HCT116 (cell line): ENCODE results near the gene ALDH1L1. TPM values are rescaled to one million over a fixed set of nuclear protein-coding genes. Genes with fewer than 3 reads are reported as not detected.

ENCODE experiments used
- ATAC-seq: fragments of 200-7000 bp; cut with Tn5 transposase; 2 replicates; pipeline ENCODE4 v1.9.1; 2020; ENCODE audit warnings: mild to moderate bottlenecking, moderate library complexity
- BruUV-seq: library from RNA; stranded (reverse); fragments of 400-500 nt; replicated peaks from 2 replicates; lab custom pipeline; 2021; lab: Mats Ljungman, UMichigan
- CTCF ChIA-PET: fragments of 300-600 bp; sonication (Branson Sonifier 250); formaldehyde crosslinking; loops from one replicate; lab custom pipeline; 2021; ENCODE audit warnings: antibody characterized with exemption; lab: Charles Lee
- POLR2A ChIA-PET: fragments of 300-600, 350-600 bp; sonication (Branson Sonifier 250); formaldehyde crosslinking; loops from one replicate; lab custom pipeline; 2021; ENCODE audit warnings: antibody characterized with exemption; lab: Charles Lee
- RAD21 ChIA-PET, 2 experiments: fragments of 300-600 bp; sonication (Branson Sonifier 250); formaldehyde crosslinking; loops; one replicate each; lab custom pipeline; 2023; ENCODE audit warnings: low total read pairs in 2 of 2; ENCODE audit not compliant: uncharacterized antibody in 2 of 2, unreplicated experiment in 2 of 2, low non-redundant PET in 1 of 2; lab: Charles Lee
- DNase-seq: peaks from one replicate; pipeline ENCODE4 v3.0.0-alpha.2; 2010; ENCODE audit warnings: low read depth, low spot score
- H2AFZ ChIP-seq: fragments of 200-600 bp; shearing (Covaris generic), sonication (generic); 2 replicates; pipeline ENCODE4 v1.6.1; 2017; ENCODE audit warnings: low read depth, mixed run types, mixed read lengths, antibody characterized with exemption, low read length; ENCODE audit not compliant: poor library complexity, severe bottlenecking
- H3K27ac ChIP-seq: 2 replicates; pipeline ENCODE4 v1.5.1; 2012; ENCODE audit warnings: low read depth, low read length
- H3K27me3 ChIP-seq: fragments of 200-600 bp; sonication (generic); 2 replicates; pipeline ENCODE4 v1.6.1; 2016; ENCODE audit warnings: mixed run types, low read length, mixed read lengths; ENCODE audit not compliant: insufficient read depth
- H3K36me3 ChIP-seq, 2 experiments: fragments of 200-500 bp in 1 of 2; fragments of 200-600 bp in 1 of 2; sonication (Bioruptor generic) in 1 of 2; sonication (generic) in 1 of 2; 2 replicates each; pipeline versions ENCODE4 v1.5.1 to v1.6.1; 2014 to 2016; ENCODE audit warnings: low read length in 2 of 2, inconsistent platforms in 1 of 2, mixed read lengths in 1 of 2, mixed run types in 1 of 2; ENCODE audit not compliant: insufficient read depth in 2 of 2, control insufficient read depth in 1 of 2
- H3K4me1 ChIP-seq, 2 experiments: fragments of 200-600 bp in 1 of 2; sonication (generic) in 1 of 2; 2 replicates each; pipeline versions ENCODE4 v1.5.1 to v1.6.1; 2012 to 2017; ENCODE audit warnings: low read length in 2 of 2, inconsistent platforms in 1 of 2, mild to moderate bottlenecking in 1 of 2, mixed read lengths in 1 of 2, mixed run types in 1 of 2, moderate library complexity in 1 of 2; ENCODE audit not compliant: insufficient read depth in 2 of 2, control insufficient read depth in 1 of 2
- H3K4me2 ChIP-seq: fragments of 200-600 bp; sonication (generic); 2 replicates; pipeline ENCODE4 v1.6.1; 2017; ENCODE audit warnings: mixed run types, low read length, mixed read lengths
- H3K4me3 ChIP-seq, 2 experiments: fragments of 200-600 bp in 1 of 2; sonication (generic) in 1 of 2; replicated peaks in 1 of 2; 2 replicates each; pipeline ENCODE4 v1.5.1; 2011 to 2016; ENCODE audit warnings: low read length in 2 of 2, control low read depth in 1 of 2, low read depth in 1 of 2, mild to moderate bottlenecking in 1 of 2, mixed read lengths in 1 of 2, mixed run types in 1 of 2
- H3K79me2 ChIP-seq: fragments of 200-600 bp; sonication (generic); 2 replicates; pipeline ENCODE4 v1.6.1; 2017; ENCODE audit warnings: mild to moderate bottlenecking, mixed run types, low read length, moderate library complexity, mixed read lengths; ENCODE audit not compliant: insufficient read depth
- H3K9ac ChIP-seq: fragments of 200-600 bp; sonication (generic); 2 replicates; pipeline ENCODE4 v1.6.1; 2016; ENCODE audit warnings: low read length, mixed read lengths
- H3K9me2 ChIP-seq: fragments of 200-600 bp; sonication (generic), shearing (Covaris generic); 2 replicates; pipeline ENCODE4 v1.6.1; 2017; ENCODE audit warnings: mixed run types, mild to moderate bottlenecking, moderate library complexity; ENCODE audit not compliant: insufficient read depth
- H3K9me3 ChIP-seq, 2 experiments: fragments of 200-500 bp in 1 of 2; fragments of 200-600 bp in 1 of 2; sonication (Bioruptor generic) in 1 of 2; sonication (generic) in 1 of 2; 2 replicates each; pipeline ENCODE4 v1.6.1; 2014 to 2017; ENCODE audit warnings: low read length in 2 of 2, mixed read lengths in 2 of 2, inconsistent platforms in 1 of 2, low read depth in 1 of 2, mild to moderate bottlenecking in 1 of 2, mixed run types in 1 of 2, moderate library complexity in 1 of 2; ENCODE audit not compliant: control insufficient read depth in 1 of 2, insufficient read depth in 1 of 2
- H4K20me1 ChIP-seq: fragments of 200-600 bp; sonication (generic), shearing (Covaris generic); 2 replicates; pipeline ENCODE4 v1.6.1; 2017; ENCODE audit warnings: mixed run types, mild to moderate bottlenecking, moderate library complexity; ENCODE audit not compliant: insufficient read depth
- CBX3 ChIP-seq: IDR thresholded peaks from 2 replicates; pipeline ENCODE4 v1.6.1; 2012; ENCODE audit warnings: low read depth
- CEBPB ChIP-seq: IDR thresholded peaks from 2 replicates; pipeline ENCODE4 v1.6.1; 2012; ENCODE audit warnings: low read depth
- CTCF ChIP-seq, 3 experiments: fragments of 200-600 bp in 1 of 3; sonication (generic) in 1 of 3; IDR thresholded peaks in 2 of 3; conservative IDR thresholded peaks in 1 of 3; 2 replicates each; pipeline ENCODE4 v1.5.1; 2012 to 2017; ENCODE audit warnings: low read depth in 2 of 3, low read length in 2 of 3, antibody characterized with exemption in 1 of 3, borderline replicate concordance in 1 of 3, control low read depth in 1 of 3, mild to moderate bottlenecking in 1 of 3, mixed read lengths in 1 of 3, mixed run types in 1 of 3, moderate library complexity in 1 of 3; ENCODE audit not compliant: insufficient read depth in 1 of 3
- EGR1 ChIP-seq: IDR thresholded peaks from 2 replicates; pipeline ENCODE4 v1.6.1; 2012; ENCODE audit warnings: low read depth
- ELF1 ChIP-seq: IDR thresholded peaks from 2 replicates; pipeline ENCODE4 v1.6.1; 2012; ENCODE audit warnings: low read depth, borderline replicate concordance
- EZH2 ChIP-seq: fragments of 200-600 bp; sonication (generic); IDR thresholded peaks from 2 replicates; pipeline ENCODE4 v1.6.1; 2017; ENCODE audit warnings: antibody characterized with exemption, mixed run types
- EZH2phosphoT487 ChIP-seq: fragments of 200-600 bp; IDR thresholded peaks from 2 replicates; pipeline ENCODE4 v1.6.1; 2018; ENCODE audit warnings: antibody characterized with exemption, borderline replicate concordance
- FOSL1 ChIP-seq: IDR thresholded peaks from 2 replicates; pipeline ENCODE4 v1.6.1; 2012; ENCODE audit warnings: low read depth
- JUND ChIP-seq: IDR thresholded peaks from 2 replicates; pipeline ENCODE4 v1.6.1; 2012
- POLR2AphosphoS5 ChIP-seq: IDR thresholded peaks from 2 replicates; pipeline ENCODE4 v1.6.1; 2011; ENCODE audit warnings: mild to moderate bottlenecking, low read depth, low read length, moderate library complexity
- RAD21 ChIP-seq: IDR thresholded peaks from 2 replicates; pipeline ENCODE4 v1.6.1; 2012; ENCODE audit warnings: low read depth, mild to moderate bottlenecking
- SIN3A ChIP-seq: IDR thresholded peaks from 2 replicates; pipeline ENCODE4 v1.6.1; 2012; ENCODE audit warnings: low read depth
- SP1 ChIP-seq: IDR thresholded peaks from 2 replicates; pipeline ENCODE4 v1.6.1; 2012; ENCODE audit warnings: low read depth
- SRF ChIP-seq: IDR thresholded peaks from 2 replicates; pipeline ENCODE4 v1.6.1; 2012; ENCODE audit warnings: low read depth
- TCF7L2 ChIP-seq: IDR thresholded peaks from 2 replicates; pipeline ENCODE4 v1.7.0; 2011; ENCODE audit warnings: borderline replicate concordance, inconsistent platforms; ENCODE audit not compliant: insufficient read depth, insufficient read length; ENCODE audit errors: extremely low read depth
- YY1 ChIP-seq: IDR thresholded peaks from 2 replicates; pipeline ENCODE4 v1.6.1; 2011; ENCODE audit warnings: low read length, low read depth, moderate library complexity, mild to moderate bottlenecking; ENCODE audit not compliant: insufficient replicate concordance; ENCODE audit errors: extremely low read depth
- ZBTB33 ChIP-seq: IDR thresholded peaks from 2 replicates; pipeline ENCODE4 v1.6.1; 2011; ENCODE audit warnings: mild to moderate bottlenecking, low read length, moderate library complexity; ENCODE audit not compliant: insufficient replicate concordance; ENCODE audit errors: extremely low read depth
- ZFX ChIP-seq: fragments of 450-650 bp; IDR thresholded peaks from 2 replicates; pipeline ENCODE4 v1.6.1; 2017
- ZNF274 ChIP-seq: fragments of 200-500 bp; sonication (Bioruptor generic); IDR thresholded peaks from 2 replicates; pipeline ENCODE4 v1.6.1; 2014; ENCODE audit warnings: mild to moderate bottlenecking, low read depth, low read length, inconsistent platforms
- intact Hi-C: fragments of 100-400 bp; cut with micrococcal nuclease; formaldehyde crosslinking; loops from 2 replicates; pipeline ENCODE4 v1.10.0; 2022
- total RNA-seq: library from RNA; stranded (reverse); gene quantifications from one replicate; pipeline ENCODE4 v1.2.1, GENCODE V29; 2021; ENCODE audit not compliant: unreplicated experiment
- TF ChIP-seq, protein P1 (sequence below): IDR thresholded peaks from 2 replicates; pipeline ENCODE4 v1.6.1; 2012; ENCODE audit warnings: low read depth

ALDH1L1 gene
- total RNA-seq, 1 experiment from 2014 or later: 0.81 TPM

- Histone ChIP-seq H3K4me1 (peaks cover 14 to 35% of the 10 kb centered on the region in 2 experiments), H2AFZ (no peak overlapping the region), H3K79me2 (peaks cover 15% of the 10 kb centered on the region; the same call in 1 of the 2 replicates), H3K9me2 (no peaks in the 10 kb centered on the region), H3K36me3 (no peaks in the 10 kb centered on the region), H4K20me1 (no peaks in the 10 kb centered on the region), H3K4me2 (peak overlapping the region; percentile 94), H3K9ac (peak overlapping the region; percentile 80), H3K9me3 (no peaks in the 10 kb centered on the region; a peak in 1 of 4 replicates), H3K27ac (peak overlapping the region; percentile 63), H3K27me3 (no peaks in the 10 kb centered on the region), H3K4me3 (peak overlapping the region; percentile 73 to 80)
- intact Hi-C loops: no loop called here
- TSS peak; percentile 52 for BruUV-seq
- DNase-seq: no peak
- ATAC-seq: no peak
- TF ChIP-seq RAD21: no peak
- TF ChIP-seq CEBPB: no peak
- no peak for TF ChIP-seq POLR2AphosphoS5
- TF ChIP-seq CBX3: no peak
- no peak for TF ChIP-seq ZFX
- TF ChIP-seq SRF: no peak
- TF ChIP-seq, protein P1, sequence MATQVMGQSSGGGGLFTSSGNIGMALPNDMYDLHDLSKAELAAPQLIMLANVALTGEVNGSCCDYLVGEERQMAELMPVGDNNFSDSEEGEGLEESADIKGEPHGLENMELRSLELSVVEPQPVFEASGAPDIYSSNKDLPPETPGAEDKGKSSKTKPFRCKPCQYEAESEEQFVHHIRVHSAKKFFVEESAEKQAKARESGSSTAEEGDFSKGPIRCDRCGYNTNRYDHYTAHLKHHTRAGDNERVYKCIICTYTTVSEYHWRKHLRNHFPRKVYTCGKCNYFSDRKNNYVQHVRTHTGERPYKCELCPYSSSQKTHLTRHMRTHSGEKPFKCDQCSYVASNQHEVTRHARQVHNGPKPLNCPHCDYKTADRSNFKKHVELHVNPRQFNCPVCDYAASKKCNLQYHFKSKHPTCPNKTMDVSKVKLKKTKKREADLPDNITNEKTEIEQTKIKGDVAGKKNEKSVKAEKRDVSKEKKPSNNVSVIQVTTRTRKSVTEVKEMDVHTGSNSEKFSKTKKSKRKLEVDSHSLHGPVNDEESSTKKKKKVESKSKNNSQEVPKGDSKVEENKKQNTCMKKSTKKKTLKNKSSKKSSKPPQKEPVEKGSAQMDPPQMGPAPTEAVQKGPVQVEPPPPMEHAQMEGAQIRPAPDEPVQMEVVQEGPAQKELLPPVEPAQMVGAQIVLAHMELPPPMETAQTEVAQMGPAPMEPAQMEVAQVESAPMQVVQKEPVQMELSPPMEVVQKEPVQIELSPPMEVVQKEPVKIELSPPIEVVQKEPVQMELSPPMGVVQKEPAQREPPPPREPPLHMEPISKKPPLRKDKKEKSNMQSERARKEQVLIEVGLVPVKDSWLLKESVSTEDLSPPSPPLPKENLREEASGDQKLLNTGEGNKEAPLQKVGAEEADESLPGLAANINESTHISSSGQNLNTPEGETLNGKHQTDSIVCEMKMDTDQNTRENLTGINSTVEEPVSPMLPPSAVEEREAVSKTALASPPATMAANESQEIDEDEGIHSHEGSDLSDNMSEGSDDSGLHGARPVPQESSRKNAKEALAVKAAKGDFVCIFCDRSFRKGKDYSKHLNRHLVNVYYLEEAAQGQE: no peak
- TF ChIP-seq EGR1: no peak
- no peak for TF ChIP-seq EZH2phosphoT487
- TF ChIP-seq EZH2: no peak
- no peak for TF ChIP-seq JUND
- no peak for TF ChIP-seq SIN3A
- TF ChIP-seq TCF7L2: no peak
- no peak for TF ChIP-seq CTCF (IDR thresholded peaks at IDR 0.05 in 2 of 3, conservative IDR thresholded peaks at IDR 0.05 in 1 of 3; ENCODE audit: borderline replicate concordance in 1 of 3, insufficient read depth in 1 of 3, low read depth in 2 of 3, low read length in 2 of 3)
- no peak for TF ChIP-seq ELF1
- no peak for TF ChIP-seq YY1
- TF ChIP-seq ZNF274: no peak
- TF ChIP-seq ZBTB33: no peak
- no peak for TF ChIP-seq SP1
- TF ChIP-seq FOSL1: no peak
- ChIA-PET RAD21 (no interaction called here), CTCF (no interaction called here), POLR2A (no interaction called here)
Observed at GRCh38 chr3:126082362-126083137, 97.8 kb downstream of the ALDH1L1 start.
